GM12878 (cell line): Measurements from ENCODE around the gene ILRUN. TPM values are rescaled to one million over a fixed set of nuclear protein-coding genes. Genes with fewer than 3 reads are reported as not detected.

Experiments
- ATAC-seq: fragments of 200-7000 bp; cut with Tn5 transposase; 3 replicates; pipeline ENCODE4 v1.9.1; 2020; ENCODE audit warnings: mild to moderate bottlenecking, moderate library complexity
- BruUV-seq: library from RNA; stranded (reverse); fragments of 400-500 nt; replicated peaks from 2 replicates; lab custom pipeline; 2021; lab: Mats Ljungman, UMichigan
- CTCF ChIA-PET: fragments of 300-600 bp; sonication (Branson Sonifier 250); formaldehyde crosslinking; extraction: SDS; loops from one replicate; lab custom pipeline; 2021; ENCODE audit warnings: inconsistent platforms; lab: Yijun Ruan, JAX
- POLR2A ChIA-PET: fragments of 350-600 bp; formaldehyde crosslinking; extraction: SDS; loops from one replicate; lab custom pipeline; 2021; ENCODE audit warnings: inconsistent platforms; lab: Charles Lee
- RAD21 ChIA-PET: fragments of 300-600 bp; sonication (Branson Sonifier 250); formaldehyde crosslinking; loops from one replicate; lab custom pipeline; 2023; ENCODE audit warnings: antibody characterized with exemption; ENCODE audit not compliant: unreplicated experiment; lab: Charles Lee
- SMC1A ChIA-PET: fragments of 300-600 bp; sonication (Branson Sonifier 250); formaldehyde crosslinking; loops from one replicate; lab custom pipeline; 2023; ENCODE audit not compliant: unreplicated experiment, uncharacterized antibody; lab: Charles Lee
- DNase-seq: peaks from one replicate; pipeline ENCODE4 v3.0.0-alpha.2; 2011; ENCODE audit warnings: low read depth, low spot score
- FAIRE-seq: peaks from 3 replicates; lab custom pipeline; 2011; peaks lifted over from hg19 to GRCh38; lab: Jason Lieb, UNC
- H2AFZ ChIP-seq: 2 replicates; pipeline ENCODE4 v1.6.0; 2011; ENCODE audit warnings: low read depth, low read length, control low read depth; ENCODE audit not compliant: control insufficient read depth
- H3K27ac ChIP-seq: 2 replicates; pipeline ENCODE4 v1.5.1; 2011; ENCODE audit warnings: control low read depth; ENCODE audit not compliant: control insufficient read depth, insufficient read depth
- H3K27me3 ChIP-seq, 2 experiments: replicated peaks in 1 of 2; 2 replicates each; pipeline versions ENCODE4 v1.6.0 to v1.6.1; 2011; ENCODE audit warnings: low read length in 1 of 2; ENCODE audit not compliant: control insufficient read depth in 2 of 2, insufficient read depth in 2 of 2
- H3K36me3 ChIP-seq, 2 experiments: 2 replicates each; pipeline ENCODE4 v1.5.1; 2011; ENCODE audit warnings: low read length in 1 of 2; ENCODE audit not compliant: control insufficient read depth in 2 of 2, insufficient read depth in 2 of 2
- H3K4me1 ChIP-seq: 2 replicates; pipeline ENCODE4 v1.6.1; 2011; ENCODE audit warnings: mild to moderate bottlenecking, low read length, moderate library complexity, mixed read lengths; ENCODE audit not compliant: control insufficient read depth, insufficient read depth
- H3K4me2 ChIP-seq: 2 replicates; pipeline ENCODE4 v1.6.0; 2011; ENCODE audit warnings: control low read depth; ENCODE audit not compliant: control insufficient read depth, insufficient read depth
- H3K4me3 ChIP-seq: fragments of 200-600 bp; sonication (generic); 2 replicates; pipeline ENCODE4 v1.5.1; 2016
- H3K79me2 ChIP-seq: 2 replicates; pipeline ENCODE4 v1.6.0; 2011; ENCODE audit warnings: low read length; ENCODE audit not compliant: control insufficient read depth, insufficient read depth
- H3K9ac ChIP-seq: 2 replicates; pipeline ENCODE4 v1.8.0; 2011; ENCODE audit warnings: low read length, control low read depth, mixed read lengths; ENCODE audit not compliant: control insufficient read depth, insufficient read depth
- H3K9me3 ChIP-seq: replicated peaks from 3 replicates; pipeline ENCODE4 v1.5.1; 2011; ENCODE audit warnings: mild to moderate bottlenecking, low read length; ENCODE audit not compliant: control insufficient read depth, insufficient read depth
- H4K20me1 ChIP-seq: 2 replicates; pipeline ENCODE4 v1.6.0; 2011; ENCODE audit not compliant: control insufficient read depth, insufficient read depth
- BCL3 ChIP-seq: IDR thresholded peaks from 2 replicates; pipeline ENCODE4 v1.6.1; 2011; ENCODE audit warnings: borderline replicate concordance, low read depth, mild to moderate bottlenecking, moderate library complexity, low read length; ENCODE audit not compliant: insufficient read depth, poor library complexity, severe bottlenecking
- ETV6 ChIP-seq, 2 experiments: fragments of 450-650 bp in 1 of 2; IDR thresholded peaks in 1 of 2; conservative IDR thresholded peaks in 1 of 2; 2 replicates each; pipeline ENCODE4 v1.6.1; 2014; ENCODE audit warnings: antibody characterized with exemption in 1 of 2, borderline replicate concordance in 1 of 2, low read depth in 1 of 2, mild to moderate bottlenecking in 1 of 2, moderate library complexity in 1 of 2
- HCFC1 ChIP-seq: fragments of 150-350 bp; IDR thresholded peaks from 2 replicates; pipeline ENCODE4 v1.6.1; 2014; ENCODE audit warnings: low read length
- IRF4 ChIP-seq: IDR thresholded peaks from 2 replicates; pipeline ENCODE4 v1.6.1; 2011; ENCODE audit warnings: low read depth, low read length
- JUNB ChIP-seq: IDR thresholded peaks from 2 replicates; pipeline ENCODE4 v1.6.1; 2016; ENCODE audit warnings: antibody characterized with exemption, mild to moderate bottlenecking
- NBN ChIP-seq: fragments of 450-650 bp; IDR thresholded peaks from 2 replicates; pipeline ENCODE4 v1.6.1; 2016
- NFYB ChIP-seq: IDR thresholded peaks from 2 replicates; pipeline ENCODE4 v1.6.1; 2011; ENCODE audit warnings: low read depth, mild to moderate bottlenecking, low read length, improper control_type of control experiment, moderate library complexity; ENCODE audit not compliant: insufficient read depth
- NR2C2 ChIP-seq: IDR thresholded peaks from 2 replicates; pipeline ENCODE4 v1.6.1; 2011; ENCODE audit warnings: borderline replicate concordance, low read depth; ENCODE audit not compliant: control insufficient read depth, insufficient read length
- POLR2AphosphoS5 ChIP-seq: IDR thresholded peaks from 2 replicates; pipeline ENCODE4 v1.6.1; 2011; ENCODE audit warnings: mild to moderate bottlenecking, low read length, inconsistent platforms
- RAD51 ChIP-seq: fragments of 450-650 bp; IDR thresholded peaks from 2 replicates; pipeline ENCODE4 v1.6.1; 2016; ENCODE audit warnings: moderate library complexity, mild to moderate bottlenecking, inconsistent platforms
- SIX5 ChIP-seq: IDR thresholded peaks from 2 replicates; pipeline ENCODE4 v1.6.1; 2011; ENCODE audit warnings: mild to moderate bottlenecking, low read depth, low read length, moderate library complexity; ENCODE audit not compliant: severe bottlenecking
- STAT3 ChIP-seq: IDR thresholded peaks from 2 replicates; pipeline ENCODE4 v1.6.1; 2011; ENCODE audit warnings: low read depth, low read length, improper control_type of control experiment
- TBL1XR1 ChIP-seq: IDR thresholded peaks from 2 replicates; pipeline ENCODE4 v1.6.1; 2012; ENCODE audit warnings: low read depth, low read length, improper control_type of control experiment
- WRNIP1 ChIP-seq: IDR thresholded peaks from 2 replicates; pipeline ENCODE4 v1.6.1; 2011; ENCODE audit warnings: low read depth, low read length, improper control_type of control experiment, borderline replicate concordance
- WGBS: methylation state at CpG from one replicate; pipeline ENCODE4 v1.1.6; 2016; ENCODE audit warnings: low lambda C conversion rate; ENCODE audit not compliant: insufficient replicate concordance, insufficient coverage; ENCODE audit errors: missing lambda C conversion rate; 5-methylcytosine and 5-hydroxymethylcytosine counted together
- in situ Hi-C: fragments of 300-500 bp; cut with MboI; formaldehyde crosslinking; loops from 9 replicates; pipeline ENCODE4 v1.14.3; 2018; ENCODE audit warnings: mixed read lengths
- intact Hi-C: fragments of 100-400 bp; cut with micrococcal nuclease; formaldehyde crosslinking; loops from one replicate; pipeline ENCODE4 v1.14.2; 2022; ENCODE audit not compliant: unreplicated experiment
- polyA plus RNA-seq, 11 experiments: library from polyadenylated mRNA; depleted of rRNA in 4 of 11; unstranded in 6 of 11; stranded (reverse) in 5 of 11; fragments of >200 nt; fragmentation: Nextera tagmentation in 4 of 11; fragmentation: Illumina TruSeq in 1 of 11; extraction: Ambion mirVana in 4 of 11; extraction: Trizol in 1 of 11; gene quantifications; 1 replicate in 1 of 11; 2 replicates in 10 of 11; pipeline versions ENCODE4 v1.2.1 to v1.2.3, GENCODE V29; 2011 to 2016; ENCODE audit warnings: inconsistent platforms in 2 of 11, missing spikeins in 2 of 11, low read depth in 1 of 11
- total RNA-seq, 4 experiments: library from RNA; depleted of rRNA in 3 of 4; stranded (reverse); fragments of >200 nt in 3 of 4; fragmentation: Illumina TruSeq in 1 of 4; extraction: Trizol in 1 of 4; gene quantifications; 2 replicates each; pipeline versions ENCODE4 v1.2.1 to v1.2.3, GENCODE V29; 2013 to 2021
- TF ChIP-seq, protein P1 (sequence below): fragments of 450-650 bp; formaldehyde crosslinking; IDR thresholded peaks from 2 replicates; pipeline ENCODE4 v1.5.0; 2022; ENCODE audit warnings: mild to moderate bottlenecking, missing genetic modification characterization
- TF ChIP-seq, protein P2 (sequence below), 3 experiments: IDR thresholded peaks in 2 of 3; conservative IDR thresholded peaks in 1 of 3; 2 replicates each; pipeline ENCODE4 v1.5.1; 2011; ENCODE audit warnings: low read depth in 3 of 3, low read length in 3 of 3, mild to moderate bottlenecking in 3 of 3, control low read depth in 2 of 3, moderate library complexity in 2 of 3, inconsistent platforms in 1 of 3, mixed read lengths in 1 of 3; ENCODE audit not compliant: control insufficient read depth in 2 of 3, insufficient read depth in 1 of 3; ENCODE audit errors: extremely low read depth in 1 of 3

Gene ILRUN
- total and polyA plus RNA-seq, 10 of the 15 experiments (the other 5 are each of a cell fraction or from before 2014, with no cell fraction given), result 21.0 to 114 (median 48.9) TPM

DNA sequence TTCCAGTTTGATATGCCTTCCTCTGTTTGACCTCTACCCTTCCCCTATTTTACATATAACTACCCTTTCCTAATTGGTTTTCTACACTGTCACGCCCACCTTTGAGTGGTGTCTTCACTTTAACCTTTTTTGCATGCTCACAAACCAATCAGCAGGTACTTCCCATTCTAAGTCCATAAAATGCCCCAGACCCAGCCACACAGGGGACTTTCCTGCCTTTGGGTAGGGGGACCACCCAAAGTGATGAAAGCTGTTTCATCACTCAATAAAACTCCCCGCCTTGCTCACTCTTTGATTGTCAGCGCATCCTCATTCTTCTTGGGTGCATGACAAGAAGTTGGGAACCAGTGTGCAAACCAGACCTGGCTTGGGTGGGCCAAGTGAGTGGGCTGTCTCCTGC lies 40.3 kb upstream of the ILRUN start (continued):
- TF ChIP-seq, protein P1, sequence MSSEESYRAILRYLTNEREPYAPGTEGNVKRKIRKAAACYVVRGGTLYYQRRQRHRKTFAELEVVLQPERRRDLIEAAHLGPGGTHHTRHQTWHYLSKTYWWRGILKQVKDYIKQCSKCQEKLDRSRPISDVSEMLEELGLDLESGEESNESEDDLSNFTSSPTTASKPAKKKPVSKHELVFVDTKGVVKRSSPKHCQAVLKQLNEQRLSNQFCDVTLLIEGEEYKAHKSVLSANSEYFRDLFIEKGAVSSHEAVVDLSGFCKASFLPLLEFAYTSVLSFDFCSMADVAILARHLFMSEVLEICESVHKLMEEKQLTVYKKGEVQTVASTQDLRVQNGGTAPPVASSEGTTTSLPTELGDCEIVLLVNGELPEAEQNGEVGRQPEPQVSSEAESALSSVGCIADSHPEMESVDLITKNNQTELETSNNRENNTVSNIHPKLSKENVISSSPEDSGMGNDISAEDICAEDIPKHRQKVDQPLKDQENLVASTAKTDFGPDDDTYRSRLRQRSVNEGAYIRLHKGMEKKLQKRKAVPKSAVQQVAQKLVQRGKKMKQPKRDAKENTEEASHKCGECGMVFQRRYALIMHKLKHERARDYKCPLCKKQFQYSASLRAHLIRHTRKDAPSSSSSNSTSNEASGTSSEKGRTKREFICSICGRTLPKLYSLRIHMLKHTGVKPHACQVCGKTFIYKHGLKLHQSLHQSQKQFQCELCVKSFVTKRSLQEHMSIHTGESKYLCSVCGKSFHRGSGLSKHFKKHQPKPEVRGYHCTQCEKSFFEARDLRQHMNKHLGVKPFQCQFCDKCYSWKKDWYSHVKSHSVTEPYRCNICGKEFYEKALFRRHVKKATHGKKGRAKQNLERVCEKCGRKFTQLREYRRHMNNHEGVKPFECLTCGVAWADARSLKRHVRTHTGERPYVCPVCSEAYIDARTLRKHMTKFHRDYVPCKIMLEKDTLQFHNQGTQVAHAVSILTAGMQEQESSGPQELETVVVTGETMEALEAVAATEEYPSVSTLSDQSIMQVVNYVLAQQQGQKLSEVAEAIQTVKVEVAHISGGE (CRISPR knock-in tag), result no peak
- TF ChIP-seq, protein P2, sequence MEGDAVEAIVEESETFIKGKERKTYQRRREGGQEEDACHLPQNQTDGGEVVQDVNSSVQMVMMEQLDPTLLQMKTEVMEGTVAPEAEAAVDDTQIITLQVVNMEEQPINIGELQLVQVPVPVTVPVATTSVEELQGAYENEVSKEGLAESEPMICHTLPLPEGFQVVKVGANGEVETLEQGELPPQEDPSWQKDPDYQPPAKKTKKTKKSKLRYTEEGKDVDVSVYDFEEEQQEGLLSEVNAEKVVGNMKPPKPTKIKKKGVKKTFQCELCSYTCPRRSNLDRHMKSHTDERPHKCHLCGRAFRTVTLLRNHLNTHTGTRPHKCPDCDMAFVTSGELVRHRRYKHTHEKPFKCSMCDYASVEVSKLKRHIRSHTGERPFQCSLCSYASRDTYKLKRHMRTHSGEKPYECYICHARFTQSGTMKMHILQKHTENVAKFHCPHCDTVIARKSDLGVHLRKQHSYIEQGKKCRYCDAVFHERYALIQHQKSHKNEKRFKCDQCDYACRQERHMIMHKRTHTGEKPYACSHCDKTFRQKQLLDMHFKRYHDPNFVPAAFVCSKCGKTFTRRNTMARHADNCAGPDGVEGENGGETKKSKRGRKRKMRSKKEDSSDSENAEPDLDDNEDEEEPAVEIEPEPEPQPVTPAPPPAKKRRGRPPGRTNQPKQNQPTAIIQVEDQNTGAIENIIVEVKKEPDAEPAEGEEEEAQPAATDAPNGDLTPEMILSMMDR (IDR thresholded peaks at IDR 0.05 in 2 of 3, conservative IDR thresholded peaks at IDR 0.05 in 1 of 3; ENCODE audit: control insufficient read depth in 2 of 3, extremely low read depth in 1 of 3, insufficient read depth in 1 of 3, low read depth in 3 of 3, low read length in 3 of 3), result no peak
- no peak for TF ChIP-seq POLR2AphosphoS5

DNA sequence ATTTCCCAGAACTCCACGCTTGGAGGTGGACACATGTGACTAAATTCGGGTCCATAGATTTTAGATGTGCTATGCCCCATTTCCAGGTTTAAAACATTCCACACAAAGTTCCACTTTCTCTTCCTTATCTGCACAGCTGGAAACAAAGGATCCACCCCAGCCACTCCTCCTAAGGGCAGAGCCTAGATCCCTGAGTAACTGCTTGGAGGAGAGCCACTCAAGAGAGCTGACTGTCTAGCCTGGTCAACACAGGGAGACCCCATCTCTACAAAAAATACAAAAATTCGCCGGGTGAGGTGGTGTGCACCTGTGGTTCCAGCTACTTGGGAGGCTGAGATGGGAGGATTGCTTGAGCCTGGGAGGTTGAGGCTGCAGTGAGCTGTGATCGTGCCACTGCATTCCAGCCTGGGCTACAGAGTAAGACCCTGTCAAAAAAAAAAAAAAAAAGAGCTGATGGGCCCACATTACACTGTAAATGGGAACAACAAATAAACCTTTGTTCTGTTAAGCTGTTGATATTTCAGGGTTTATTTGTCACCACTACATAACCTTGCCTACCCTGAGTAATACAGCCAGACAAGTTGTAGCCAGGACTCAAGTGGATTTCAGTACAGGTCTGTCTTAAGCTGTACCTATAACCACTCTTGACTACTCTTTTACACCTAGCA lies 35.0 kb upstream of the ILRUN start:
- Histone ChIP-seq H4K20me1 (no peaks in the 10 kb centered on the region), H3K9me3 (no peaks in the 10 kb centered on the region), H3K4me3 (no peak overlapping the region), H3K4me1 (no peaks in the 10 kb centered on the region), H3K27ac (no peak overlapping the region), H3K4me2 (no peak overlapping the region), H3K79me2 (no peaks in the 10 kb centered on the region), H3K9ac (no peak overlapping the region), H3K27me3 (no peaks in the 10 kb centered on the region), H2AFZ (no peak overlapping the region), H3K36me3 (no peaks in the 10 kb centered on the region)
- SMC1A ChIA-PET, result interaction anchor here (0.8 to 1.5 kb wide), 2 partner anchors 10 to 21 kb away, joined by 3 to 5 read pairs; no protein-coding TSS in a partner anchor
- RAD21 ChIA-PET, result no interaction called here
- ATAC-seq, result no peak
- in situ Hi-C loops, result no loop called here
- intact Hi-C loops, result no loop called here
- FAIRE-seq, result no peak
- no TSS peak for BruUV-seq
- CTCF ChIA-PET, result interaction anchor here (0.8 kb wide), 1 partner anchor 25 kb away, joined by 3 read pairs; no protein-coding TSS in a partner anchor
- 66% methylated on average over 5 of the region's 5 CpGs for WGBS
- no peak for DNase-seq
- POLR2A ChIA-PET, result no interaction called here
- TF ChIP-seq STAT3 (no peak), ETV6 (conservative IDR thresholded peaks at IDR 0.05 in 1 of 2, IDR thresholded peaks at IDR 0.05 in 1 of 2; ENCODE audit: borderline replicate concordance in 1 of 2, low read depth in 1 of 2) (no peak), TBL1XR1 (no peak), HCFC1 (no peak), JUNB (no peak), SIX5 (no peak), NFYB (no peak), RAD51 (no peak), IRF4 (no peak), NR2C2 (no peak), NBN (no peak), BCL3 (no peak), WRNIP1 (no peak)
